ENCODE measurements around the gene ERFE. TPM values are rescaled to one million over a fixed set of nuclear protein-coding genes. Genes with fewer than 3 reads are reported as not detected.

Gene ERFE
- polyA plus RNA-seq, 10 donors: 3.6 to 31.6 (median 15.8) TPM

DNA sequence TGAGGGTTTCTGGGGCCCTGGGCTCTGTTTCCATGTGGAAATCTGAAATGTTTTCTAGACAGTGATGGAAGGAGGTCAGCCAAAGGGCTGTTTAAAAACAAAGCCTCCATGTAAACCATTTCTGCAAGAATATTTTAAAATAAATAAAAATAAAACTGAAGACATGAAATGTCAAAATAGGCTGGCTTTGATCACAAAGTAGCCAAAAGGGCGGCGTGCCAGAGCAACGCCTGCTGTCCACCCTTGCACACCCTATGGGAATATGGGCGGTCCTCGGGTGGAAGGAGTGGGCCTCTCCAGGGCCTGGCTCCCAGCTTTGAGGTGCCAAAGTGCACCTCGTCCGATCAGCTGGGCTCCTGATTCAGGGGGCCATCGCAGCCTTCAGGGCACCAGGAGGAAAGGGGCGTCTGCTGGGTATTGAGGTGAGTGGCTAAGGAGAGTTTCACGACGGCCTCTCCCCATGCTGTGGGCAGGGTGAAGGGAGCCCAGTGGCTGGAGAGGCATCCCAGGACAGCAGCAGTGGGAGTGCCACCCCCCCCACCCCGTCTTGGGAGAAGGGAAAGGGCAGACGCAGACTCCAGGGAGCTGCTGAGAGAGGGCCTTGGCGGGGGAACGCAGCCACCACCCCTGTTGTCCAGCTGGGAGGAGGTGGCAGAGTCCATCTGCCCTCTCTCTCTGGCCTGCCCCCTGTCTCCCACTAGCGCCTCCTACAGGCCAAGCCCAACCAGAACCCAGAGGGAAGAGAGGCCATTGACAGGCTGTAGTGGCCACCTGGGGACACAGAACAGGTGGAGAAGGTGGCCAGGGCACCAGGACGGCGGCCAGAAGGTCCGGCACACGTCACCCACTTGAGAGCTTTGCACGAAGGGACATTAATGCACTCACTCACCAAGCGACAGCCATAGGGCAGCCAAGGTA lies 5.7 kb upstream of the ERFE start:
- DNase-seq: no peak

GRCh38 chr2:238154570-238154969 lies 4.2 kb upstream of the ERFE start:
- DNase-seq: no peak

DNA sequence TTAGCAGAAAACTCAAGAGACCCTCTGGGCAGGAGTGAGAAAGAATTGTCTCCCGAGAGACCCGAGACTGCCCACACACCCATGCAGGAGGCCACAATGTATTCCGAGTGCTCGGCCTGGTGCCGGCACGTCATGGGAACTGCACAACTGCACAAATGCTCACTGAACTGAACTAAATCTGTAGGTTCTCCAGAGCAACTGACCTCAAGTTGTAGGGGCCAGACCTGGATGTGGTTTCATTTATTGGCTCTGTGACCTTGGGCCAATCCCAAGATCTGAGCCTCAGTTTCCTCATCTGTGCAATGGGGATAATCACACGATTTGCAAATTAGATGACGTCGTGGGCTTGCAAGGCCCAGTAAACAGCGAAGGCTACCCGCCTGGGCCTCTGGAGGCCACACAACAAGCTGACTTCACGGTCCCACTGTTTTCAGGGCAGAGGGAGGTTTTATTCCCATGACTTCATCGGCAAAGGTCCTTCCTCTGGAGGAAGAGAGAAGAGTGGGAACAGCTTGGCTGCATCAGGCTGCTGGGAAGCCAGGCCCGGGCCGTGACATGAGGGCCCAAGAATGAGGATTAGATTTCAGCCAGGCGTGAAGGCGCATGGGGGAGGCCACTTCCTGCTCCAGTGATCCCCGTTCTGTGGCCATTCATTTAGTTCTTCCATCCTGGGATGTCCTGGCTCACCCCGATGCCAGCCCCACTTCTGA lies 3.6 kb upstream of the ERFE start:
- peak; percentile 43 to 72 (median 46) for DNase-seq

DNA sequence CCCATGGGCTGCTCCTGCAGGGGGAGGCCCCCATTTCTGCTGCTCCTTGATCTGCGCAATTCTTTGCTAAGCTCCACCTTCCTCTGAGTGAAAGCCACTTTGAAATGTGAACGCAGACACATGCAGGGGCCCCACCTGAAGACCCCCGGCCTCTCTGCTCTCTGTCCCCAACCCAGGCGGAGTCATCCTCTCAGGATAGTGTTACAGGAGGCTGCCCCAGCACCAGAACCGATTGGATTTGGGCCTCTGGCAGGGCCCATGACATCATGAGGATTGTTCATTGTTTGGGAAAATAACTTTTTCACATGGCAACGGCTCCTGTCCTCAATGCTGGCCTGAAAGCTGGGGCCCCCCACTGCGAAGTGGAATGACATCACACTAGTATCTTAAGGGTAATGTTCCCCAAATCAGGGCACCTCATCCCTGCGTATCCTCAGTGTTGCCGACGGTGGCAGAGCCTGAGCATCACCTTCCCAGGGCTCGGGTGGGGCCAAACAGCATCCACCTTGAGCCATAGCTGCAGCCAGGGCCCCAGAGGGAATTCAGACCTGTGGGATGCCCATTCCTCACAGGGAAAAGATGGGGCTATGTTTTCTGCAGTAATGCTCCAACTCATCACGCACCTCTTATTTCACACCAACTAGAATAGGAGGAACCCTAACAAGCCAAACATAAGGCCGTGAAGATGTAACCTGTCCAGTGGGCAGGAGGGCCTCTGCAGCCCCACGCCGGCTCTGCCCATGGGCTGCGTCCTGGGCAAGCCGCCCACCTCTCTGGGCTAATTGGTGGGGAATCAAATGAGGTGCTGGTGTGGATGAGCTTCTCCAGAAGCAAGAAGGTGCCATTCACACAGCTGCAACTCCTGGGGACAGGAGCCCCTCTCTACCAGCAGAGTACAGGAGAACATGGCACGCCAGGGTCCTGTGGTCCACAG lies 2.7 kb upstream of the ERFE start:
- no peak for DNase-seq

DNA sequence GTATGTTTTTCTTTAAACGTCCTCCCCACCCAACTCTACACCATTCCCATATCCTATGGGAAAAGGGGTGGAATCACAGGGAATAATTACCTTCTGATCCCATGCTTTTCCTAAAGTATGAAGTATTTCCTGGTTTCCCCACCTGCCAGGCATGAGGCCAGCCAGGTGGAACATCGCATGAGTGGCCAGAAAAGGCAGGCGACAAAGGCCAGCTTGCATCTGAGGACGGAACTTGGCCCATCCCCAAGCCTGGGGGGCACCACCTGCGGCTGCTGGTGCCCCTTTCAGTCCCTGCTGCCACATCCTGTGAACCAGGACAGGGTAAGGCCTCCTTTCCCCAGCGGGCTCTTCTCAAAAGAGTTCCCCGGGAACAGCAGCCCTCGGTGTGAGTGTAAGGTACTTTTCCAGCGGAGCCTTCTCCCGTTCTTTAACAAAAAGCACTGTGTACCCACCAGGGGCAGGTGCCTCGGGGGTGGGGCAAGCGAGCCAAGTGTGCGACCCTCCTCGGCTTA lies 1.2 kb upstream of the ERFE start:
- DNase-seq: no peak

- DNase-seq: no peak
These were observed 707 bp upstream of the ERFE start for GRCh38 chr2:238158018-238158508.

GRCh38 chr2:238159071-238159539 lies 335 bp downstream of the ERFE start:
- DNase-seq: no peak

DNA sequence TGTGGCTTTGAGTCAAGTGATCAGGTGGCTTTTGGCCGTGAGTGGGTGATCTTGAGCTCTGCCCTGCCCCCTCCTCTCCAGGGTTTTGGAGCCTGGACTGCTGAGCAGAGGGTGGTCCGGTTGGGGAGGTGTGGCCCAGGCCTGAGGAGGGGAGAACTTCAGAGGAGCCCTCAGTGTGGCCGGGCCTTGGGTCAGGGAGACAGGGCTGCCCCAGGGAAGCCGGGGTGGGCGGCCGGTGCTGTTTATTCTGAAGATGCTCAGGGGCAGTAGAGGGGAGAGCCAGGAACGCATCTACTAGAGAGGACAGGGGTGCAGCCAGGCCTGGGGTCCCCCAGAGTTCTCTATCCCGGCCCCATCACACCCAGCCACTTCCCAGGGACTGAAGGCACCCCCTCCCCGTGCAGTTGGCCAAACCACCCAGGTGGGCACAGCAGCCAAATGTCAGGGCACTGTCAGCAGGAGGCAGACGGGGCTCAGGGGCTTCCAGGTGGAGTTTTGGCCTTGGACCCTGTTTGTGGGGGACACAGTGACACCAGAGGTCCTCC lies 963 bp downstream of the ERFE start:
- no peak for DNase-seq

GRCh38 chr2:238160206-238161129 lies 1.7 kb downstream of the ERFE start:
- no peak for DNase-seq

- no peak for DNase-seq
These were observed 2.7 kb downstream of the ERFE start for GRCh38 chr2:238161291-238162051.

DNA sequence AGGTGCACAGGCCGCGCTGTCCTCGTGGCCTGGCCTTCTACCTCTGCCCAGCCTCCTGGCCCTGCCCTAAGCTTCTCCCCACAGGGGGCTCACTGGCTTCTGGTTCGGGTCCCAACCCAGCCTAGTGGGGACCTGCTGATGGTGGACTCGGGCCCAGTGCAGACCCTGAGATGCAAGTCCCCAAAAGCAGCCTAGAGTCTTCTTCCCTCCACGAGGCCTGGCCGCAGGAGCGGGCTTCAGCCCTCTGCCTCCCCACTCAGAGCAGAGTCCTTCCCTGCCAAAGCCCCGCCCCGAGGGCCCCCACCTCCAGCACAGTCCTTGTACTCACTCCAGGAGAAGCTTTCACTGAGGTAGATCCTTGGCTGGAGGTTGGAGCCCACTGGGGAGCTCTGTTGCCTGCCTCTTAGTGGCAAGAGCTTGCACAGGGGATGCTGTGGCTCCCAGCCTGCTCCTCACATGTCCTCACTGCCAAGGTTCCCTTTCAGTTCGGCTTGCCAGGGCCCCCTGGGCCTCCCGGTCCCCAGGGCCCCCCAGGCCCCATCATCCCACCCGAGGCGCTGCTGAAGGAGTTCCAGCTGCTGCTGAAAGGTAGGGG lies 3.6 kb downstream of the ERFE start:
- DNase-seq: no peak

- DNase-seq: no peak
These were observed 4.2 kb downstream of the ERFE start for GRCh38 chr2:238162846-238163441.

GRCh38 chr2:238163481-238164198 lies 4.9 kb downstream of the ERFE start:
- DNase-seq: no peak

DNA sequence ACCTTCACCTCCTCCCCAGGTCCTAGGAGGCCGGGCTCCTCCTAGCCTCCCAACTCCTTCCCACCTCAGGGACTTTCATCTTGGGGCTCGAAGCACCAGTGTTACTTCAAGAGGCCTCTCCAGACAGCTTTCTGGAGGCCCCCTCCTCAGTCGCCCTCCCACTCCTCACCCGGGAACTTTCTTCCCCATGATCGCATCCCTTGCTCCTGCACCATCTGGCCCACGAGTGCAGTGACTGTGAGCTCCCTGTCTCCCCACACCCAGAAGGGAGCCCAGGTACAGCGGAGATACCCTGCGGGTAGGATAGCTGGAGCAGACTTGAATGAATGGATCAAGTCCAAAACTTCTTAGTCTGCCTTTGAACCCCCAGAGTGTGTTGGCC lies 6.1 kb downstream of the ERFE start:
- DNase-seq: no peak

DNA sequence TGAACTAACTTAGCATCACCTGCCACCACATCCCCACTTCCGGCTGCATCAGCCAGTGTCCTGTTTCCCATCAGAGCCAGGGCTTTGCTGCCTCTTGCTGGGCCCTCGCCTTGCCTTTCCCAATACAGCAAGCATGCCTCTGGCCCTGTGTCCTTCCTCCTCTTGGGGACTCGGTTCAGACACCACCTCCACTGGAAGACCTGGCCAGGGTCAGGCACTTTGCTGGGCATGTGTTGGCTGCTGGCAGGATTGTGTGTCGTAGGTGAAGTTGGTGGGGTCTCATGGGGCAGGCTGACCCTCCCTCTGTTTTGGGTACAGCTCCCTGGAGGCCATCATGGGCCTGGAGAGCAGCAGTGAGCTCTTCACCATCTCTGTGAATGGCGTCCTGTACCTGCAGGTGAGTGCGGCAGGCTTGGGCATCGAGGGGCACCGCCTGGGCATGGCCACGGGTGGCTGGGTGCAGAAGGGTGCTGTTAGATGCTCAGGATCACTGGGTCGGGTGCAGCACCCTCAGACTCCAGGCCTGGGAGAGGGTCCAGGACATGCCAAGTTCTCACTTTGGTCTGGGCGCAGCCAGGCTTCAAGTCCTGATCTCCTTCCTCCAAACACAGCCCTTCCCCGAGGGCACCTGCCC lies 6.6 kb downstream of the ERFE start:
- no peak for DNase-seq

DNA sequence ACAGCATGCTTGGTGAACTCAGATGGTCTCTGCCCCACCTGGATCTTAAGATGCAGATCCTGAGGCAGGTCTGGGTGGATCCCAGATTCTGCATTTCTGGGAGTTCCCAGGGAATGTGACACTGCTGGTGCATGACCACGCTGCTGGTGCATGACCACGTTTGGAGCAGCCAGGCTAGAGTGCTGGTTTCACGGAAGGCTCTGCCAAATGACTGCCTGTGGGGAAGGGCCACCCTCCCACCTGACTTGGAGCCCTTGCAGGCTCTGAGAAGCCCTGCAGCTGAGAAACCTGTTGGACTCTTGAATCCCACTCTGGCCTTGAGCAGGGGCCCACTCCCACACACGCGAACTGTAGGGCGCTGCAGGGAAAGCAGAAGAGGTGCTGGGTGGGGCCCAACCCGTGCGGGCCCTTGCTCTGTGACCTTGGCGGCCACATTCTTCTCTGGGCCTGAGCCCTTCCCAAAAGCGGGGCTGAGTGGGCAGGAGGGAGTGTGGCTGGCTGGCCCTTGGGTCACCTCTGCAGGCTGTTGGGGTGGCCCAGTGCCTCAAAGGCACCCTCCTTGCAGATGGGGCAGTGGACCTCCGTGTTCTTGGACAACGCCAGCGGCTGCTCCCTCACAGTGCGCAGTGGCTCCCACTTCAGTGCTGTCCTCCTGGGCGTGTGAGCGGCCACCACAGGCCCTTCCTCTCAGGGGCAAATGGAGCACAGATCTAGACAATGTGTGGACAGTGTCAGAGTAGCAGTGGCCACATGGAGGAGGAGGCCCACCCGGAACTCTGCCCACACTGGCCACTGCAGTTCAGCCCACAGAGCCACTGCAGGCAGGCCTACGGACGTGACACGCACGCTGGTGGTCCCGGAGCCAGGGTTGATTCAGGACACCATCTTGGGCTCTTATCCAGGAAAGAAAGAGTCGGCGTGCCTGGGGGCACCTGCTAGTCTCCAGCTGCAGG lies 7.9 kb downstream of the ERFE start:
- no peak for DNase-seq

Data from muscle of back (tissue), 11 donors.